NT2/D1 (cell line): Measurements from ENCODE around the gene ZNF235.

Experiments used
- SUZ12 ChIP-seq: IDR thresholded peaks from 2 replicates; pipeline ENCODE4 v1.6.1; 2011; ENCODE audit not compliant: insufficient read length, insufficient read depth; ENCODE audit errors: extremely low read depth
- YY1 ChIP-seq: IDR thresholded peaks from 2 replicates; pipeline ENCODE4 v1.6.1; 2011; ENCODE audit not compliant: insufficient read length, insufficient read depth
- ZNF274 ChIP-seq: IDR thresholded peaks from 2 replicates; pipeline ENCODE4 v1.6.1; 2011; ENCODE audit warnings: mild to moderate bottlenecking, low read depth, low read length

- TF ChIP-seq YY1 (no peak), ZNF274 (no peak), SUZ12 (no peak)
Observed at GRCh38 chr19:44344255-44344654, 39.4 kb upstream of the ZNF235 start.
